Measurements from ENCODE around the gene SRPX2. TPM values are rescaled to one million over a fixed set of nuclear protein-coding genes. Genes with fewer than 3 reads are reported as not detected.

Gene SRPX2
- total RNA-seq, 4 donors from 2014 or later: 2.8 to 15.2 (median 7.5) TPM

- Histone ChIP-seq H3K27me3 (no peaks in the 10 kb centered on the region), H3K4me1 (peaks cover 13% of the 10 kb centered on the region), H3K36me3 (no peaks in the 10 kb centered on the region), H3K9me3 (no peaks in the 10 kb centered on the region), H3K27ac (no peak overlapping the region), H3K4me3 (no peak overlapping the region)
- WGBS: 75% methylated on average over 11 of the region's 11 CpGs
- TF ChIP-seq POLR2AphosphoS5 (IDR thresholded peaks at IDR 0.05) (no peak), CTCF (IDR thresholded peaks at IDR 0.05) (no peak), EP300 (IDR thresholded peaks at IDR 0.05) (no peak), POLR2A (IDR thresholded peaks at IDR 0.05) (no peak)
- DNase-seq (ENCODE audit: low spot score in 2 of 2): no peak
Observed at GRCh38 chrX:100643212-100643611, 787 bp upstream of the SRPX2 start.

GRCh38 chrX:100645106-100645505 is 1.1 kb downstream of the SRPX2 start:
- peaks cover 21% of the 10 kb centered on the region for H3K4me1 ChIP-seq
- 56% methylated on average over 4 of the region's 4 CpGs for WGBS
- H3K27ac ChIP-seq: no peak overlapping the region
- DNase-seq (ENCODE audit: low spot score in 2 of 2): no peak
- H3K27me3 ChIP-seq: no peaks in the 10 kb centered on the region
- H3K9me3 ChIP-seq: no peaks in the 10 kb centered on the region
- TF ChIP-seq EP300 (IDR thresholded peaks at IDR 0.05) (no peak), POLR2A (IDR thresholded peaks at IDR 0.05) (no peak), CTCF (IDR thresholded peaks at IDR 0.05) (no peak), POLR2AphosphoS5 (IDR thresholded peaks at IDR 0.05) (no peak)
- H3K36me3 ChIP-seq: no peaks in the 10 kb centered on the region
- peak overlapping the region; percentile 23 for H3K4me3 ChIP-seq

- no peaks in the 10 kb centered on the region for H3K9me3 ChIP-seq
- H3K27me3 ChIP-seq: no peaks in the 10 kb centered on the region
- peaks cover 21% of the 10 kb centered on the region for H3K4me1 ChIP-seq
- no peaks in the 10 kb centered on the region for H3K36me3 ChIP-seq
- DNase-seq (ENCODE audit: low spot score in 2 of 2): no peak
- H3K4me3 ChIP-seq: no peak overlapping the region
- no peak for TF ChIP-seq CTCF (IDR thresholded peaks at IDR 0.05)
- no peak for TF ChIP-seq POLR2AphosphoS5 (IDR thresholded peaks at IDR 0.05)
- TF ChIP-seq POLR2A (IDR thresholded peaks at IDR 0.05): no peak
- no peak for TF ChIP-seq EP300 (IDR thresholded peaks at IDR 0.05)
- H3K27ac ChIP-seq: peak overlapping the region; percentile 38
- WGBS: 21% methylated on average over 1 of the region's 1 CpG
Observed at GRCh38 chrX:100647095-100647494, 3.1 kb downstream of the SRPX2 start.

GRCh38 chrX:100647739-100648138 is 3.7 kb downstream of the SRPX2 start:
- Histone ChIP-seq H3K36me3 (no peaks in the 10 kb centered on the region), H3K4me3 (no peak overlapping the region), H3K27me3 (no peaks in the 10 kb centered on the region), H3K27ac (peak overlapping the region; percentile 38), H3K9me3 (no peaks in the 10 kb centered on the region), H3K4me1 (peaks cover 21% of the 10 kb centered on the region)
- no peak for DNase-seq (ENCODE audit: low spot score in 2 of 2)
- TF ChIP-seq CTCF (IDR thresholded peaks at IDR 0.05) (no peak), POLR2A (IDR thresholded peaks at IDR 0.05) (no peak), POLR2AphosphoS5 (IDR thresholded peaks at IDR 0.05) (no peak), EP300 (IDR thresholded peaks at IDR 0.05) (no peak)
- 57% methylated on average over 2 of the region's 2 CpGs for WGBS

- TF ChIP-seq EP300 (IDR thresholded peaks at IDR 0.05) (no peak), CTCF (IDR thresholded peaks at IDR 0.05) (no peak), POLR2AphosphoS5 (IDR thresholded peaks at IDR 0.05) (no peak), POLR2A (IDR thresholded peaks at IDR 0.05) (no peak)
Observed at GRCh38 chrX:100648458-100649417, 4.7 kb downstream of the SRPX2 start.

More at GRCh38 chrX:100648458-100649417, 4.7 kb downstream of the SRPX2 start:
- no peaks in the 10 kb centered on the region for H3K27me3 ChIP-seq
- no peak for DNase-seq (ENCODE audit: low spot score in 2 of 2)
- no peaks in the 10 kb centered on the region for H3K9me3 ChIP-seq
- peak overlapping the region; percentile 83 for H3K27ac ChIP-seq
- peaks cover 16% of the 10 kb centered on the region for H3K4me1 ChIP-seq
- WGBS: 58% methylated on average over 8 of the region's 8 CpGs
- no peak overlapping the region for H3K4me3 ChIP-seq
- H3K36me3 ChIP-seq: no peaks in the 10 kb centered on the region

Measured in suprapubic skin (tissue), 4 donors.